HL-60 (cell line): Measurements from ENCODE around the gene TMEFF1.

ENCODE experiments used
- GABPA ChIP-seq: IDR thresholded peaks from 2 replicates; pipeline ENCODE4 v1.6.1; 2012; ENCODE audit warnings: low read depth
- POLR2AphosphoS5 ChIP-seq: IDR thresholded peaks from 2 replicates; pipeline ENCODE4 v1.6.1; 2012; ENCODE audit warnings: low read depth
- TF ChIP-seq, protein P1 (sequence below): IDR thresholded peaks from one replicate; pipeline ENCODE4 v1.5.1; 2011; ENCODE audit warnings: low read length, control low read depth, inconsistent platforms; ENCODE audit not compliant: insufficient read depth
- TF ChIP-seq, protein P2 (sequence below): IDR thresholded peaks from 2 replicates; pipeline ENCODE4 v1.6.1; 2012; ENCODE audit warnings: low read depth; ENCODE audit not compliant: insufficient replicate concordance

DNA sequence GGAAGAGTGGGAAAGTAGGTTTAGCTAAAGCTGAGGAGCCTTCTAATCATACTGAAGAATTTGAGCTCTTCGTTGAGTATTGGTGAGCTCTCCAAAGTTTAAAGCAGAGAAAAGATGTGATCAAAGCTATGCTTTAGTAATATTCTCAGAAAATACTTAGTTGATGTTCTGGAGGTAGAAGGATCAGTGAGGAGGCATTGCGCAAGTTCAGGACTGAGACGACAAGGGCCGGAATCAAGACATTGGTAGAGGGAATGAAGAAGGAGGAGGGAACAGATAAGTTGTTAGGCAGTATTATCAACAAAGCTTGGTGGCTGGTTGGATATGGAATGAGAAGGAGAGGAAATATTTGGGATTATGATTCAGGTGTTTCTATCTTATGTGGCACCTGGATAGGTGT lies 112.0 kb downstream of the TMEFF1 start:
- TF ChIP-seq, protein P1, sequence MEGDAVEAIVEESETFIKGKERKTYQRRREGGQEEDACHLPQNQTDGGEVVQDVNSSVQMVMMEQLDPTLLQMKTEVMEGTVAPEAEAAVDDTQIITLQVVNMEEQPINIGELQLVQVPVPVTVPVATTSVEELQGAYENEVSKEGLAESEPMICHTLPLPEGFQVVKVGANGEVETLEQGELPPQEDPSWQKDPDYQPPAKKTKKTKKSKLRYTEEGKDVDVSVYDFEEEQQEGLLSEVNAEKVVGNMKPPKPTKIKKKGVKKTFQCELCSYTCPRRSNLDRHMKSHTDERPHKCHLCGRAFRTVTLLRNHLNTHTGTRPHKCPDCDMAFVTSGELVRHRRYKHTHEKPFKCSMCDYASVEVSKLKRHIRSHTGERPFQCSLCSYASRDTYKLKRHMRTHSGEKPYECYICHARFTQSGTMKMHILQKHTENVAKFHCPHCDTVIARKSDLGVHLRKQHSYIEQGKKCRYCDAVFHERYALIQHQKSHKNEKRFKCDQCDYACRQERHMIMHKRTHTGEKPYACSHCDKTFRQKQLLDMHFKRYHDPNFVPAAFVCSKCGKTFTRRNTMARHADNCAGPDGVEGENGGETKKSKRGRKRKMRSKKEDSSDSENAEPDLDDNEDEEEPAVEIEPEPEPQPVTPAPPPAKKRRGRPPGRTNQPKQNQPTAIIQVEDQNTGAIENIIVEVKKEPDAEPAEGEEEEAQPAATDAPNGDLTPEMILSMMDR, result no peak
- TF ChIP-seq POLR2AphosphoS5 (no peak), GABPA (no peak)
- TF ChIP-seq, protein P2, sequence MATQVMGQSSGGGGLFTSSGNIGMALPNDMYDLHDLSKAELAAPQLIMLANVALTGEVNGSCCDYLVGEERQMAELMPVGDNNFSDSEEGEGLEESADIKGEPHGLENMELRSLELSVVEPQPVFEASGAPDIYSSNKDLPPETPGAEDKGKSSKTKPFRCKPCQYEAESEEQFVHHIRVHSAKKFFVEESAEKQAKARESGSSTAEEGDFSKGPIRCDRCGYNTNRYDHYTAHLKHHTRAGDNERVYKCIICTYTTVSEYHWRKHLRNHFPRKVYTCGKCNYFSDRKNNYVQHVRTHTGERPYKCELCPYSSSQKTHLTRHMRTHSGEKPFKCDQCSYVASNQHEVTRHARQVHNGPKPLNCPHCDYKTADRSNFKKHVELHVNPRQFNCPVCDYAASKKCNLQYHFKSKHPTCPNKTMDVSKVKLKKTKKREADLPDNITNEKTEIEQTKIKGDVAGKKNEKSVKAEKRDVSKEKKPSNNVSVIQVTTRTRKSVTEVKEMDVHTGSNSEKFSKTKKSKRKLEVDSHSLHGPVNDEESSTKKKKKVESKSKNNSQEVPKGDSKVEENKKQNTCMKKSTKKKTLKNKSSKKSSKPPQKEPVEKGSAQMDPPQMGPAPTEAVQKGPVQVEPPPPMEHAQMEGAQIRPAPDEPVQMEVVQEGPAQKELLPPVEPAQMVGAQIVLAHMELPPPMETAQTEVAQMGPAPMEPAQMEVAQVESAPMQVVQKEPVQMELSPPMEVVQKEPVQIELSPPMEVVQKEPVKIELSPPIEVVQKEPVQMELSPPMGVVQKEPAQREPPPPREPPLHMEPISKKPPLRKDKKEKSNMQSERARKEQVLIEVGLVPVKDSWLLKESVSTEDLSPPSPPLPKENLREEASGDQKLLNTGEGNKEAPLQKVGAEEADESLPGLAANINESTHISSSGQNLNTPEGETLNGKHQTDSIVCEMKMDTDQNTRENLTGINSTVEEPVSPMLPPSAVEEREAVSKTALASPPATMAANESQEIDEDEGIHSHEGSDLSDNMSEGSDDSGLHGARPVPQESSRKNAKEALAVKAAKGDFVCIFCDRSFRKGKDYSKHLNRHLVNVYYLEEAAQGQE, result no peak
